HUES64 (cell line): Measurements from ENCODE around the gene AGTRAP.

Experiments used
- H3K27ac ChIP-seq: 2 replicates; pipeline ENCODE4 v1.7.0; 2013; ENCODE audit warnings: low read depth, low read length, inconsistent platforms
- H3K27me3 ChIP-seq: 2 replicates; pipeline ENCODE4 v1.6.1; 2013; ENCODE audit warnings: mild to moderate bottlenecking, low read length; ENCODE audit not compliant: insufficient read depth
- H3K36me3 ChIP-seq: 2 replicates; pipeline ENCODE4 v1.6.1; 2013; ENCODE audit warnings: mild to moderate bottlenecking, low read length; ENCODE audit not compliant: insufficient read depth
- H3K4me1 ChIP-seq: 2 replicates; pipeline ENCODE4 v1.6.1; 2013; ENCODE audit warnings: mild to moderate bottlenecking, low read length, moderate library complexity; ENCODE audit not compliant: insufficient read depth
- H3K4me3 ChIP-seq: 2 replicates; pipeline ENCODE4 v1.5.1; 2013; ENCODE audit warnings: mild to moderate bottlenecking, low read length, moderate library complexity
- H3K9ac ChIP-seq: 2 replicates; pipeline ENCODE4 v1.6.1; 2013; ENCODE audit warnings: mild to moderate bottlenecking, low read depth, low read length
- H3K9me3 ChIP-seq: 2 replicates; pipeline ENCODE4 v1.6.1; 2013; ENCODE audit warnings: low read depth, low read length; ENCODE audit not compliant: insufficient read depth
- WGBS: fragments of 150-250, 120-280 bp; methylation state at CpG from one replicate; pipeline ENCODE4 v1.1.7; 2013; ENCODE audit warnings: missing lambda C conversion rate; 5-methylcytosine and 5-hydroxymethylcytosine counted together

Gene AGTRAP

DNA sequence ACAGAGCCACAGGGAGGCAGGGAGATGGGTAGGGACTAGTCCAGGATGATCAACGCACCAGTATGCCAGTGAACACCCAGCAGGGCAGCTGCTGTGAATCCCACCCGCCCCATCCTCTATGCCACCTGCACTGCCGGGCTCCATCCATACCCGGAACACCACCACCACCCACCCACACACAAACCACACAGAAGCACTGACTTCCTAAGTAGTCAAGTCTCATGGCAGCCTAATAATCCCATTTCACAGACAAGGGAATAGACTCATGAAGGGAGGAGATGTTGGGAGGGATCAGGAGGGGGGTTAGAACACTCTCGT is 38.1 kb upstream of the AGTRAP start:
- no peak overlapping the region for H3K27ac ChIP-seq
- no peaks in the 10 kb centered on the region for H3K9me3 ChIP-seq
- no peaks in the 10 kb centered on the region for H3K27me3 ChIP-seq
- H3K4me3 ChIP-seq = no peak overlapping the region
- no peak overlapping the region for H3K9ac ChIP-seq
- WGBS = 81% methylated on average over 5 of the region's 5 CpGs
- H3K36me3 ChIP-seq = 0 out of 2 replicates have a peak, but pooled peaks cover 3% of the 10 kb centered on the region
- peaks cover 31% of the 10 kb centered on the region for H3K4me1 ChIP-seq

DNA sequence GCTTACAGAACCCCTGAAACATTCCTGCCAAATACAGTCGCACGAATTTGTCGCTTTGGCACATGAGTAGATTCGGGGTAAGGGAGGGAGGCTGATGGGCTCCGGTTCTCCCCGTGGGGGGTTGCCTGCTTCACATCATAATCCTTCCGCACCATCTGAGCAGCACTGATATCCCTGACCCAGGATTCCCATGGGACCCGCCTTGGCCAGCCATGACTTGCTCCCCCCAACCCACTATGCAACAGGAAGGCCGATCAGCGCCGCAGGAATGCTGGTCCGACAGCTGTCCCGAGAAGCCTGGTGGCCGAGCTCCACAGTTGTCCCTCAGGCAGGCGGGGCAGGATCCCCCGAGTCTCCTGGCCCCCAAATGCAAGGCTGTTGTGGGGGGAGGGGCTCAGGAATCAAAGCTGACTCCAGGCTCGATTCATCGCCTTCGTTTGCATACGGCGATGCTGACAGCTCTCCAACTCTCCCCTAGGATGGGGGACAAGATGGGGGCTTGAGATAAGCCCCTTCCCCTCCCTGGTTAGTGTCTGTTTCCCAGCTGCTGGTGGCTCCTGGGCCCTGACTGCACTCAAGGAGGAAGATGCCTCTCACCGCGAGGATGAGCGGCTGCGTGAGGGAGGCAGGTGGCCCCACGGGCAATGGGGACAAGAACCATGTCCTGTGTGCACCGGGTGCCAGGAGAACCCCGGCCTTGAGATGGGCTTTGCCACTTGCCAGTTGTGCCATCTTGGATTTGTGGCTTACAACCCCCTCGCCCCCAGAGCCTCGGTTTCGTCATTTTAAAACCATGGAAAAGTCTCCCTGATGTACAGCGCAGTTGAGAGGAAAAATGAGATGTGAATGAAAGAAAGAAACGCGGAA is 35.1 kb upstream of the AGTRAP start:
- H3K36me3 ChIP-seq = 0 out of 2 replicates have a peak, but pooled peaks cover 3% of the 10 kb centered on the region
- no peak overlapping the region for H3K4me3 ChIP-seq
- H3K9ac ChIP-seq = no peak overlapping the region
- H3K27me3 ChIP-seq = no peaks in the 10 kb centered on the region
- 64% methylated on average over 31 of the region's 34 CpGs for WGBS
- peaks cover 35% of the 10 kb centered on the region for H3K4me1 ChIP-seq
- no peaks in the 10 kb centered on the region for H3K9me3 ChIP-seq
- H3K27ac ChIP-seq = no peak overlapping the region; the same call in 1 of the 2 replicates

DNA sequence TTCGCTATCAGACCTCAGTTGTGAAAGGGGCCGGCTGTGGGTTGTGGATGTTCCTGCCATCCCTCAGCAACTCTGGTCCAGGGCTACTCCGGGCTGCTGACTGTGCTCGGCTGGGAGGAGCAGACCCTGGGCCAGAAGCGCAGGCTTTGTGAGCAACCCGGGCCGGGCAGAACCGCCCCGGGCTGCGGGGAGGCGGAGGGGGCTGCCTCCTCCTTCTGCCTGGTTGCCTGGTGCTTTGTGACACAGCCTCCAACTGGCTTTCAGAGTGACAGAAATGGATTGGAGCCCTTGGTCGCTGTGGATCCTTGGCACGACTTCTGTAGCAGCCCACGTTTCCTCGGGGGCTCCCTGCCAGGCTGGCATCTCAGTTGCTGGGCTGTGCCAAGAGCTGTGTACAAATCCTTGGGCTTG is 34.4 kb upstream of the AGTRAP start:
- no peaks in the 10 kb centered on the region for H3K27me3 ChIP-seq
- WGBS = 74% methylated on average over 15 of the region's 15 CpGs
- no peak overlapping the region for H3K4me3 ChIP-seq
- 0 out of 2 replicates have a peak, but pooled peaks cover 3% of the 10 kb centered on the region for H3K36me3 ChIP-seq
- peaks cover 35% of the 10 kb centered on the region for H3K4me1 ChIP-seq
- H3K27ac ChIP-seq = peak overlapping the region; percentile 47; the same call in 1 of the 2 replicates
- H3K9me3 ChIP-seq = no peaks in the 10 kb centered on the region
- H3K9ac ChIP-seq = no peak overlapping the region

DNA sequence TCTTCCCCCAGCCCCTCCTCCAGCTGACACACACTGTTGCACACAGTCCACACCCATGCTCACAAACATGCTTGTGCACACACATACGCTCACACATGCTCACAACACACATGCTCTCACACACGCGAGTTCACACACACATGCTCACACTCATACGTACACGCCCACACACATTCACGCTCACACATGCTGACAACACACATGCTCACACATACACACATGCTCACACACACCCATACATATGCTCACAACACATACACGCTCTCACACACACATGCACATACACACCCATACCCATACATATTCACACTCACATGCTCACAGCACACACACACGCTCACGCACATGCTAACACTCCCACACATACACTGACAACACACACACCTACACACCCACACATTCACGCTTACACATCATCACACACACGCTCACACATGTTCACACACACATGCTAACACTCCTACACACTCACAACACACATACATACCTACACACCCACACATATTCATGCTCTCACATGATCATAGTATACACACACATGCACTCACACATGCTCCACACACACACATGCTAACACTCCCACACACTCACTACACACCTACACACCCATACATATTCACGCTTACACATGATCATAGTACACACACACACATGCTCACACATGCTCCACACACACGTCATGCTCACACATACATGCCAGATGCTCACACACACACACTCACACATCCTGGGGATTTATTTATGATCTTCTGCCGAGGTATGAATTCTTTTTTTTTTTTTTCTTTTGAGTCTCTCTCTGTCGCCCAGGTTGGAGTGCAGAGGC is 33.7 kb upstream of the AGTRAP start:
- Histone ChIP-seq H3K36me3 (0 out of 2 replicates have a peak, but pooled peaks cover 3% of the 10 kb centered on the region), H3K27ac (no peak overlapping the region; the same call in 1 of the 2 replicates), H3K9me3 (no peaks in the 10 kb centered on the region), H3K27me3 (no peaks in the 10 kb centered on the region), H3K4me1 (peaks cover 37% of the 10 kb centered on the region), H3K4me3 (no peak overlapping the region), H3K9ac (no peak overlapping the region)
- 90% methylated on average over 15 of the region's 15 CpGs for WGBS

DNA sequence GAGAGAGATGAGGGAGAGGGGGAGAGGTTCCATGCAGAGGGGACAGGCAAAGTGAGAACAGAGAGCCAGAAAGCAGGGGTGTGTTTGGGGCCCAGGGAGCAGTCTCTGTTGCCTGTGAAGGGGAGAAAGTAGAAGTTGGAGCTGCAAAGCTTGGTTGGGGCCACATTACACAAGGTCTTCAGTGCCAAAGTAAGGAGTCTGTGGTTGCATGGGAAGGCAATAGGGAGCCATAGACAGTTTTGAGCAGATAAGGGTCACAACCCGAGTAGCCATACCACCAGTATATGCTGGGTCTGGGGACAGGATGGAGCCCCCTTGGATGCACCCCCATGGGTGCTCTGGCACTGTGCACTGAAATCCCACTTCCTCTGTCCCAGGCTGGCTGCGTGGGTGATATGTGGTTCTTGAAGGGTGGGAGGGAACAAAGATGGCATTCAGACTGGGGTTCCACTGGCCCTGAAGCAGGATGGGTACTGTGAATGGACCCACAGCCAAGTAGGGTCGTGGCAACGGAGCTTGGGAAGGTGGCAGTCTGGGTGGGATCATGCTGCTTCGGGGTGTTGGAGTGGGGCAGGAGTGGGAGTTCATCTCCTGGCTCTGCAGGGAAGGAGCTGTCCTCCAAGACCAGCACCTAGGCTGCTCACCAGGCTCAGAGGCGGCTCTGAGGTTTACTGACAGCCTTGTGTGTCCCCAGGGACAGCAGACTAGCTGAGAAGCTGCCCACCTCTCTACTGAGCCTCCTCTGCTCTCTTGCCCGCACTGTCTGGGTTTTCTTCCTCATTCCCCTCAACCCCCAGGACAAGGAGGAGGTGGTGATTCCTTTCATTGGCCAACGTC is 32.4 kb upstream of the AGTRAP start:
- H3K27me3 ChIP-seq = no peaks in the 10 kb centered on the region
- no peaks in the 10 kb centered on the region for H3K9me3 ChIP-seq
- H3K27ac ChIP-seq = 0 out of 2 replicates have a peak overlapping the region, but pooled peaks have one; percentile 4
- no peak overlapping the region for H3K9ac ChIP-seq
- no peak overlapping the region for H3K4me3 ChIP-seq
- WGBS = 65% methylated on average over 8 of the region's 8 CpGs
- H3K36me3 ChIP-seq = peaks cover 4% of the 10 kb centered on the region; the same call in 1 of the 2 replicates
- H3K4me1 ChIP-seq = peaks cover 39% of the 10 kb centered on the region

DNA sequence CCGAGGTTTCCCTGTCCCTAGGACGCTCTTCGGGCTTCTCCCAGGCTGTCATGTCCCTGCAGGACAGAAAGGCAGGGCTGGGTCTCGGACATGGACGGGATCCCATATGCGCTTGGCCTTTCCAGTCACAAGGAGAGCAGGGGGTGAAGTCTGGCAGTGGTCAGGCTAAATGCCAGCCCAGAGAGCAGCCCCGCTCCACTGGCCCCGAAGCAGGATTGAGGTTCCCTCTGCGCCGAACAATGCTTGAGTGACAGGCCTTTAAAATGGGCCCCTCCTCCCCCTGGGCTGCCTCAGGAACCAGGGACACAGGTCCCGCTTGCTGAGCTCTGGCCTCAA is 31.8 kb upstream of the AGTRAP start:
- peaks cover 39% of the 10 kb centered on the region for H3K4me1 ChIP-seq
- no peak overlapping the region for H3K9ac ChIP-seq
- no peaks in the 10 kb centered on the region for H3K9me3 ChIP-seq
- 46% methylated on average over 11 of the region's 11 CpGs for WGBS
- no peak overlapping the region for H3K4me3 ChIP-seq
- H3K27me3 ChIP-seq = no peaks in the 10 kb centered on the region
- H3K27ac ChIP-seq = 0 out of 2 replicates have a peak overlapping the region, but pooled peaks have one; percentile 4
- H3K36me3 ChIP-seq = peaks cover 10% of the 10 kb centered on the region; the same call in 1 of the 2 replicates

- peaks cover 16% of the 10 kb centered on the region; the same call in 1 of the 2 replicates for H3K36me3 ChIP-seq
- H3K9me3 ChIP-seq = no peaks in the 10 kb centered on the region
- 70% methylated on average over 22 of the region's 22 CpGs for WGBS
- H3K27ac ChIP-seq = no peak overlapping the region
- H3K27me3 ChIP-seq = no peaks in the 10 kb centered on the region
- peaks cover 39% of the 10 kb centered on the region for H3K4me1 ChIP-seq
- H3K4me3 ChIP-seq = no peak overlapping the region
- no peak overlapping the region for H3K9ac ChIP-seq
These were observed 31.1 kb upstream of the AGTRAP start for GRCh38 chr1:11704691-11705475.

DNA sequence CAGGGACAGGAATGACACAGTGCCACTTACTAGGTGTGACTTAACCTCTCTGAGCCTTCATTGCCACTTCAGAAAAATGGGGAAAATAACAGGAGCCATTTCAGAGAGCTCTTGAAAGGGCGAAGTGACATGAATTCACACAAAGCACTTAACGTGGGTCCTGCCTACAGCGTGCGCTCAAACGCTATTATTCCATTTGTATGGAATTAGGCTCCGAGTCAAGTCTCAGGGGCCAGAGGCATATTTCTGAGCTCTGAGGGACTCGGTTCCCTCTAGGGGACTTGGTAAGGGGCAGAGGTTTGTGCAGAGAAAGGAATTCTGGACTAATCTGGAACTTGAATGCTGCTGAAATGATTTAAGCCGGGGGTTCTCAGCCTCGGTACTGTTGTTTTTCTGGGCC is 30.3 kb upstream of the AGTRAP start:
- Histone ChIP-seq H3K9ac (no peak overlapping the region), H3K9me3 (no peaks in the 10 kb centered on the region), H3K36me3 (peaks cover 19% of the 10 kb centered on the region; the same call in 1 of the 2 replicates), H3K27ac (no peak overlapping the region), H3K4me1 (peaks cover 34% of the 10 kb centered on the region), H3K27me3 (no peaks in the 10 kb centered on the region), H3K4me3 (no peak overlapping the region)
- WGBS = 83% methylated on average over 9 of the region's 9 CpGs

DNA sequence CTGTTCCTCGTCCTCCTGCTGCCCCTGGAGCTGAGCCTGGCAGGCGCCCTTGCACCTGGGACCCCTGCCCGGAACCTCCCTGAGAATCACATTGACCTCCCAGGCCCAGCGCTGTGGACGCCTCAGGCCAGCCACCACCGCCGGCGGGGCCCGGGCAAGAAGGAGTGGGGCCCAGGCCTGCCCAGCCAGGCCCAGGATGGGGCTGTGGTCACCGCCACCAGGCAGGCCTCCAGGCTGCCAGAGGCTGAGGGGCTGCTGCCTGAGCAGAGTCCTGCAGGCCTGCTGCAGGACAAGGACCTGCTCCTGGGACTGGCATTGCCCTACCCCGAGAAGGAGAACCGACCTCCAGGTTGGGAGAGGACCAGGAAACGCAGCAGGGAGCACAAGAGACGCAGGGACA is 29.6 kb upstream of the AGTRAP start:
- no peak overlapping the region for H3K9ac ChIP-seq
- WGBS = 92% methylated on average over 14 of the region's 14 CpGs

GRCh38 chr1:11707621-11708276 is 28.2 kb upstream of the AGTRAP start:
- H3K36me3 ChIP-seq = peaks cover 23% of the 10 kb centered on the region
- no peaks in the 10 kb centered on the region for H3K27me3 ChIP-seq
- 74% methylated on average over 17 of the region's 17 CpGs for whole genome bisulfite sequencing
- peaks cover 26% of the 10 kb centered on the region for H3K4me1 ChIP-seq
- H3K9me3 ChIP-seq = no peaks in the 10 kb centered on the region
- H3K9ac ChIP-seq = no peak overlapping the region
- H3K27ac ChIP-seq = peak overlapping the region; percentile 35
- H3K4me3 ChIP-seq = no peak overlapping the region

More for the DNA sequence above, 29.6 kb upstream of the AGTRAP start:
- Histone ChIP-seq H3K9me3 (no peaks in the 10 kb centered on the region), H3K27ac (no peak overlapping the region), H3K27me3 (no peaks in the 10 kb centered on the region), H3K4me3 (no peak overlapping the region), H3K36me3 (peaks cover 19% of the 10 kb centered on the region; the same call in 1 of the 2 replicates), H3K4me1 (peaks cover 27% of the 10 kb centered on the region)
